ENCODE results near the gene SPDEF.

SPDEF gene

DNA sequence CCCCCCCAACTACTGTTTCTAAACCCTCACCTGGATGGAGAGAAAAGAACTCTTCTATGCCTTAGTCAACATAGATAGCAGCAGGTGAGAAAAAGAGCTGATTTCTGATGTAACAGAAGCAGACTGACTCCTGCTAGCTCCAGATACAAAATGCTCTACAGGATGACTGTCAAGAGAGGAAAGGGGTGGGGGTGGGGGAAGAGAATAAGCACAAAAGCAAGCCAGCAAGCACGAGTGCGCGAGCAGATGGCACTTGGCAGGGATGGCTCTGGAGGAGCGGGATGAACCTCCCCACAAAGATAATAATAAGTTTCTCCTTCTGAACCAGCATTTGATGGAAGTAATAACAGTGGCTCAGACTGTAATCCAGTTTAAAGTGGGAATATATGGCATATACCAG lies 45.6 kb upstream of the SPDEF start:
- peaks cover 4% of the 10 kb centered on the region; the same call in 1 of the 2 replicates for H3K79me2 ChIP-seq (ENCODE audit: insufficient read depth, low read length)
- H3F3A ChIP-seq (ENCODE audit: insufficient read depth, low read length), result no peaks in the 10 kb centered on the region
- H3K36me3 ChIP-seq (ENCODE audit: insufficient read depth, low read length), result peaks cover 35% of the 10 kb centered on the region; the same call in 1 of the 2 replicates
- TF ChIP-seq CTCF (IDR thresholded peaks at IDR 0.05; ENCODE audit: low read length) (no peak), EZH2 (IDR thresholded peaks at IDR 0.05; ENCODE audit: borderline replicate concordance, low read length) (no peak)
- H3K27me3 ChIP-seq (ENCODE audit: insufficient read depth, low read length), result no peaks in the 10 kb centered on the region
- no peaks in the 10 kb centered on the region for H3K9me3 ChIP-seq (ENCODE audit: low read length)
- H3K4me3 ChIP-seq (ENCODE audit: low read depth, low read length, poor library complexity, severe bottlenecking), result no peak overlapping the region
- H3K9me2 ChIP-seq (ENCODE audit: low read depth, low read length), result no peaks in the 10 kb centered on the region
- no peak overlapping the region for H3K4me2 ChIP-seq (ENCODE audit: low read length)
- no peak overlapping the region for H3K27ac ChIP-seq (ENCODE audit: low read depth, low read length, poor library complexity, severe bottlenecking)
- peaks cover 13% of the 10 kb centered on the region for H3K4me1 ChIP-seq (ENCODE audit: insufficient read depth, low read length, severe bottlenecking)
- H4K20me1 ChIP-seq (ENCODE audit: insufficient read depth, low read length), result no peaks in the 10 kb centered on the region
- no peak overlapping the region for H2AFZ ChIP-seq (ENCODE audit: low read length)
- no peak overlapping the region for H3K9ac ChIP-seq (ENCODE audit: low read length)

GRCh38 chr6:34600796-34601195 lies 44.7 kb upstream of the SPDEF start:
- H3K4me1 ChIP-seq (ENCODE audit: insufficient read depth, low read length, severe bottlenecking), result peaks cover 18% of the 10 kb centered on the region
- no peak overlapping the region for H3K4me2 ChIP-seq (ENCODE audit: low read length)
- H3K27ac ChIP-seq (ENCODE audit: low read depth, low read length, poor library complexity, severe bottlenecking), result no peak overlapping the region
- no peaks in the 10 kb centered on the region for H3K9me2 ChIP-seq (ENCODE audit: low read depth, low read length)
- H3K4me3 ChIP-seq (ENCODE audit: low read depth, low read length, poor library complexity, severe bottlenecking), result no peak overlapping the region
- no peak for TF ChIP-seq CTCF (IDR thresholded peaks at IDR 0.05; ENCODE audit: low read length)
- TF ChIP-seq EZH2 (IDR thresholded peaks at IDR 0.05; ENCODE audit: borderline replicate concordance, low read length), result no peak
- H4K20me1 ChIP-seq (ENCODE audit: insufficient read depth, low read length), result no peaks in the 10 kb centered on the region
- H3K9me3 ChIP-seq (ENCODE audit: low read length), result no peaks in the 10 kb centered on the region
- H2AFZ ChIP-seq (ENCODE audit: low read length), result no peak overlapping the region
- H3K36me3 ChIP-seq (ENCODE audit: insufficient read depth, low read length), result peaks cover 26% of the 10 kb centered on the region; the same call in 1 of the 2 replicates
- no peak overlapping the region for H3K9ac ChIP-seq (ENCODE audit: low read length)
- H3K27me3 ChIP-seq (ENCODE audit: insufficient read depth, low read length), result no peaks in the 10 kb centered on the region
- H3K79me2 ChIP-seq (ENCODE audit: insufficient read depth, low read length), result peaks cover 7% of the 10 kb centered on the region; the same call in 1 of the 2 replicates
- H3F3A ChIP-seq (ENCODE audit: insufficient read depth, low read length), result no peaks in the 10 kb centered on the region

DNA sequence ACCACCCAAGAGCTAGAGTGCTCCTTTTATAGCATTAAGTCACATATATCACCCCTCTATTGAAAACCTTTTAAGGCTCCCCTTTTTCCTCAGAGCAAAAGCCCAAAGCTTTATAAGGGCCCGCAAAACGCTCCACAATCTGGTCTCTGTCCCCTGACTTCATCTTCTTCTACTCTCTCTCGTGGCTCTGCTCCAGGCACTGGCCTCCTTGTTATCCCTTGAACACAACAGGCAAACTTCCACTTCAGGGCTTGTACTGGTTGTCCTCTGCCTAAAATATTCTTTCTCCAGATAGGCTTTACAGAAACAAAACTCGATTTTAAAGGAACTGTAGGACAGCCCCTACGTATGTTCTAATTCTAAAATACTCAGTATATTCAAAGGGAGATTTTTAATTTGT lies 44.0 kb upstream of the SPDEF start:
- H4K20me1 ChIP-seq (ENCODE audit: insufficient read depth, low read length), result no peaks in the 10 kb centered on the region
- H3K36me3 ChIP-seq (ENCODE audit: insufficient read depth, low read length), result peaks cover 22% of the 10 kb centered on the region; the same call in 1 of the 2 replicates
- no peak overlapping the region for H3K27ac ChIP-seq (ENCODE audit: low read depth, low read length, poor library complexity, severe bottlenecking)

More for the DNA sequence above, 44.0 kb upstream of the SPDEF start:
- Histone ChIP-seq H3F3A (ENCODE audit: insufficient read depth, low read length) (no peaks in the 10 kb centered on the region), H2AFZ (ENCODE audit: low read length) (no peak overlapping the region), H3K9me2 (ENCODE audit: low read depth, low read length) (no peaks in the 10 kb centered on the region), H3K79me2 (ENCODE audit: insufficient read depth, low read length) (peaks cover 7% of the 10 kb centered on the region; the same call in 1 of the 2 replicates), H3K4me3 (ENCODE audit: low read depth, low read length, poor library complexity, severe bottlenecking) (no peak overlapping the region), H3K27me3 (ENCODE audit: insufficient read depth, low read length) (no peaks in the 10 kb centered on the region), H3K9me3 (ENCODE audit: low read length) (no peaks in the 10 kb centered on the region), H3K4me2 (ENCODE audit: low read length) (no peak overlapping the region), H3K9ac (ENCODE audit: low read length) (no peak overlapping the region), H3K4me1 (ENCODE audit: insufficient read depth, low read length, severe bottlenecking) (peaks cover 18% of the 10 kb centered on the region)
- TF ChIP-seq EZH2 (IDR thresholded peaks at IDR 0.05; ENCODE audit: borderline replicate concordance, low read length) (no peak), CTCF (IDR thresholded peaks at IDR 0.05; ENCODE audit: low read length) (no peak)
